Cortex of kidney (tissue), 1 donor: ENCODE data around the gene SLC17A7.
"Not testable (repeated sequence)": the region's sequence is repeated elsewhere in the genome, so short reads cannot be mapped to it uniquely, and the experiment has no call there.

ENCODE experiments used
- DNase-seq: peaks from one replicate; lab custom pipeline; 2025; lab: John Stamatoyannopoulos, UW

SLC17A7 gene

GRCh38 chr19:49441210-49441959 is at the start of gene SLC17A7:
Gene SLC17A7, minus strand, starts transcription at chr19:49441527. Its CDS starts 148 bp downstream, at chr19:49441379.
- DNase-seq: no peak

DNA sequence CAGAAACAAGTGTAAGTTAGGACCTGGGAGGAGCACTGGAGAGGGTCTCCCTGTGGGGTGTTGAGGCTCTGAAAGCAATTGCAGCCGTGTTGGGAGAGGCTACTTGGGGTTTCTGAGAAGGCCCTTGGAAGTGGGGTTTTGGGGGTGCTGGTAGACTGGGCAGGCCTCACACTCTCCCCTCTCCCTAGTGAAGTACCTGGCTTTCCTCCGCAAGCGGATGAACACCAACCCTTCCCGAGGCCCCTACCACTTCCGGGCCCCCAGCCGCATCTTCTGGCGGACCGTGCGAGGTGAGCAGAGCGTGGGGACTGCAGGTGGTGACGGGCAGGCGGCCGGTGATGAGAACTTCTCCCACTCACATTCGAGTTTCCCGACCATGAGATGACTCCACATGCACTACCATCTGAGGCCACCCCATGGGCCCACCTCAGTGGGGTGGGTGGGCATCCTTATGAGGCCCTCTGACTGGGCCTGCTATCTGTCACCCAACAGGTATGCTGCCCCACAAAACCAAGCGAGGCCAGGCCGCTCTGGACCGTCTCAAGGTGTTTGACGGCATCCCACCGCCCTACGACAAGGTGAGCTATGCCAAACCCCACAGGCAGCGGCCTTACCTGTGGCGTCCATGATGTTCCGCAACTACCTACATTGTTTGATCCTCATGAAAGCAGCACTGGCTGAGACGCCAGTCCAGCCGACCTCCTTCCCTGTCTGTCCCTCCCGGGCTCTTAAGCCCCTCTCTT is 49.1 kb upstream of the SLC17A7 start:
- no peak for DNase-seq

DNA sequence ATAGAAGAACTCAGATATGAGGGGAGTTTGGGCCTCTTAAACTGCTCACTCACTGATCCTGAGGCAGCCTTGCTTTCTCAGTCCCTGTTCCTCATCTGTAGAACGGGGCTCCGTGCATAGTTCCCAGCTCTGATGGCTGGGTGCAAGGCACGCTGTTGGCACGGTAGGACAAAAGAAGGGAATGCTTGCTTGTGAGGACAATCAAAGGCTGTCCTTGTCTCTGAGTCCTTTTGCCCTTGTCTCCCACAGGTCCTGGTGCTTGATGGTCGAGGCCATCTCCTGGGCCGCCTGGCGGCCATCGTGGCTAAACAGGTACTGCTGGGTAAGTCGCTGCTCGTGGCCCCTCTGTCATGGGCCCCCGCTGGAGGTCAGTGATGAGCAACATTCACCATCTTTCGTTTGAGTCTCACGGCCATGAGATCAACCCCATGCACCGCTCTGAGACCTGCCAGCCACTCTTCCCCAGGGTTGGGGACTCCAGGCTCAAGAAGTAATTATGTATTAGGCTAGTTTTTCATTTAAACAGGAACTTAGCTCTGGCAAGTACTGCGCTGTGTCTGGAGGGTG is 48.4 kb upstream of the SLC17A7 start:
- no peak for DNase-seq

- DNase-seq: no peak
These were observed 47.7 kb upstream of the SLC17A7 start for GRCh38 chr19:49488863-49489537.

GRCh38 chr19:49488046-49488862 is 46.9 kb upstream of the SLC17A7 start:
- DNase-seq: no peak

DNA sequence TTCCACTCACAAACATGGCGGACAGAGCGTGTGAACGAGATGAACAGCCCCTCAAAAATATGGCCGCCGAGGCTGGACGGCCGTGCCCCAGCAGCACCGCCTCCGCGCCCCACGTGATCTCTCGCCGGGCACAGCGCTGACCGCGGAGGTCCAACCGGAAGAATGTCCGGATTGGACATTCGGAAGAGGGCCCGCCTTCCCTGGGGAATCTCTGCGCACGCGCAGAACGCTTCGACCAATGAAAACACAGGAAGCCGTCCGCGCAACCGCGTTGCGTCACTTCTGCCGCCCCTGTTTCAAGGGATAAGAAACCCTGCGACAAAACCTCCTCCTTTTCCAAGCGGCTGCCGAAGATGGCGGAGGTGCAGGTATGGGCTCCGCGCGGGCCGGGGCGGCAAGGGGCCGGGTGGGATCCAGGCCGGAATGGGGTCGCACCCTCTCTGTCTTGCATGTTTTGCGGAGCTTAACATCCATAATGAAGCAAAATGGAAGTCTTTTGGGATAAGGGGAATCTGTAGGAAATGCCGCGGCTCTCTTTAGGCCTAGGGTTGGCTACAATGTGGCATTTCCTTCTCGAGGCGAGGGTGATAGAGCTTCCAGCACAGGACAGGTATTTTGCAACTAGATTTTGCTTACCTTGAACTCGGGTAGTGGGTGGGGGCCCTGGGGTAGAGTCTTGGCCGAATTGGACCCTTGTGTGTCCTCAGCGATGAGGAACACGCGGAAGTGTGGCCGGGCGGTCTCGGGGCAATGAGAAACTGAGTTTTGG is 46.1 kb upstream of the SLC17A7 start, which contains the start of gene RPL13A:
Gene RPL13A (plus strand): TSS at position 332 of the 769 bp plus-strand sequence. CDS start 22 bp downstream, at position 354.
- DNase-seq: peak; percentile 45

DNA sequence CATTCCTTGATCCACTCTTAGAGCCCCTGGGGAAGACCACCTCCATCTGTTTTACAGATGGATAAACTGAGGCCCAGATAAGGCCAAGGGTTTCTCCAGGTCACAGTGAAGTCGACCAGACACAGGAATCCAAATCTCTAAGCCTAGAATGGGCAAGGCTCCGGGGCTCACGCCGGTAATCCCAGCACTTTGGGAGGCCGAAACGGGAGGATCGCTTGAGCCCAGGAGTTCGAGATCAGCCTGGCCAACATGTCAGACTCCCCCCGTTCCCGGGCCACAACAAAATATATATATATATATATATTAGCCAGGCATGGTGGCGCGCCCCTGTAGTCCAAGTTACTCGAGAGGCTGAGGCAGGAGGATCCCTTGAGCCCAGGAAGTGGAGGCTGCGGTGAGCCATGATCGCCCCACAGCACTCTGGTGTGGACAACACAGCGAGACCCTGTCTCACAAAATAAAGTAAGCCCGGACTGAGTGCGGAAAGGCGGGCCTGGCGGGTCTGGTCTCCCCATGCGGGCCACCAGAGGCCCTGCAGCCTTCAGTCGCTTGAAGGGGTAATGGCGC is 45.5 kb upstream of the SLC17A7 start:
- no peak for DNase-seq

DNA sequence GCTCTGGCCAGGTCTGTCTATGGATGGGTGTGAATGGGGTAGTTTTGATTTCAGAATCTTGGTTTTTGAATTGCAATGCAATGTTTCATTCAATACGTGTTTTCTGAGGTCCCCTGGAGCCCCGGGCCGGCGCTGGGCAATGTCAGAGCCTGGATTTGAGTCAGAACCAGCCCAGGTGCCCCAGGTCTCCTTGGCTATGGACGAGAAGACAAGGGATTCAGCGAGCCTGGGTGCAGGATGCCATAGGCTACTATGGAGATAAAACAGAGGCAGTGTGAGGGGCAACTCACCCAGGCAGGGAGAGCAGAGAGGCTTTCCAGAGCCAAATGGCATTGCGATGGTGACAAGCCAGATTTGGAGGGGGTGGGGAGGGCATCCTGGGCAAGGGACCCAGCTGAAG is 44.9 kb upstream of the SLC17A7 start:
- DNase-seq: no peak

DNA sequence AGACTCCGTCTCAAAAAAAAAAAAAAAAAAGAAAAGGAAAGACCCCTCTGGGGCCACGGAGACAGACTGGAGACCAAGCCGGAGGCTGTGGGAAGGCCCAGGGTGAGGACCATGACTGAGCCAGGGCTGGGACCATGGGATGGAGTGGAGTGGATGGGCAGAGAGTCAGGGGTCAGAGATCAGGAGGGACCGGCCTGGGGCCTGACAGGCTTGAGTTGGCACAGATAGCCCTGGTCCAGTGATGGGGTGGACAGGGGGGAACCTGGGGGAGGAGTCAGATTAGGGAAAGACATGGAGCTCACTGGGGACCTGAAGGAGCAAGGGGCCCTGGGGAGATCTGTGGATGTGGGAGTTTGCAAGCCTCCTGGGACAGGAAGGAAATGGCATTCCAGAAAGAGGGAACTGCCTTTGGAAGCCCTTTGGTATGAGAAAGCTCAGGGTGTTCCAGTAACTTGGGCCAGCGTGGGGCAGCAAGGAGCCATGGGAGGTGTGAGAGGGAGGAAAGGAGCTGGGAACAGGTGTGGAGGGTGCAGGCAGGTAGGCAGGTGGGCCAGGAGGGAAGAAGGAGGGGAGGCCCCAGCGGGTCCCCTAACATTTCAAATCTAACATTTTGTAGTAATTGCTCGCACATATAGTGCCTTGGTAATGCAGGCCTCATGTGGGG is 39.8 kb upstream of the SLC17A7 start:
- no peak for DNase-seq

GRCh38 chr19:49479975-49480628 is 38.8 kb upstream of the SLC17A7 start:
- DNase-seq: no peak

GRCh38 chr19:49475995-49476880 is 34.9 kb upstream of the SLC17A7 start:
- no peak for DNase-seq

DNA sequence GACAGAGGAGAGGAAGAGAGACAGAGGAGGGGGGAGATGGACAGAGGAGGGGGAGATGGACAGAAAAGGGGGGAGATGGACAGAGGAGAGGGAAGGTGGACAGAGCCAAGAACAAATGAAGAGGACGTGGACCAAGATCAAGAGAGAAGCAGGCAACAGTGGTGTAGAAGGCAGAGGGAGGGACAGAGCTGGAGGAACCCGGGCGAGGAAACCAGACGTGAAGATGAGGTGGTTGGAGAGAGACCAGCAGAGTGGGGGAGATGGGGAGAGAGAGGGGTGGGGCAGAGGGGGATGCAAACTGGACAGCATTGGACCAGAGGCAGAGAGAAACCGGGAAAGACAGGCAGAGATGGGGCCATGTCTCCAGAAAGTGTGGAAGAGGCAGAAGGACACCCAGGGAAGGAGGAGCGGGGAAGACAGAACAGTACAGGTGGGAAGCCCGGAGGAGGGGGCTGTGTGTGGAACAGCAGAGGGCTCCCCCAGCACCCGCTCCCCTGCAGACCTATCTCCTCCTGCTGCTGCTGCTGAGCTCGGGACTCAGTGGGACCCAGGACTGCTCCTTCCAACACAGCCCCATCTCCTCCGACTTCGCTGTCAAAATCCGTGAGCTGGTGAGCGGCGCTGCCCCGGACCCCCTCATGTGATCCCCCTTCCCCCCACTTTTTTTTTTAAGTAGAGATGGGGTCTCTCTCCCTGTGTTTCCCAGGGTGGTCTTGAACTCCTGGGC is 34.0 kb upstream of the SLC17A7 start:
- DNase-seq: no peak

- DNase-seq: no peak
These were observed 33.2 kb upstream of the SLC17A7 start for GRCh38 chr19:49474542-49474924.

GRCh38 chr19:49473868-49474541 is 32.7 kb upstream of the SLC17A7 start, which contains the start of gene FLT3LG:
Gene FLT3LG, plus strand, starts transcription at chr19:49474215. Its CDS starts 425 bp downstream, at chr19:49474640.
- DNase-seq: no peak

GRCh38 chr19:49473501-49473867 is 32.2 kb upstream of the SLC17A7 start:
- DNase-seq: not testable (repeated sequence)

GRCh38 chr19:49472936-49473335 is 31.6 kb upstream of the SLC17A7 start:
- no peak for DNase-seq

DNA sequence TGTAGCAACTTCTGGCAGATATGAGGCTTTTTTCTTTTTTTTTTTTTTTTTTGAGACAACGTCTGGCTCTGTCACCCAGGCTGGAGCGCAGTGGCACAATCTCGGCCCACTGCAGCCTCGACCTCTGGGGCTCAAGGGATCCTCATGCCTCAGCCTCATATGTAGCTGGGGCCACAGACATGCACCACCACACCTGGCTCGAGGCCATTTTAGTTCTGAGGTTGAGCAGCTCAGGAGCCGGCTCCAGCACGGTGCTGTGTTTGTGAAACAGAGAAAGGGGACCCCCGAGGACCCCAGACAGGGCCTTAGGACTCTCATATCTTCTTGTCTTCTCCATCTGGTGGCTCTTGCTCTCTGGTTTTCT is 29.3 kb upstream of the SLC17A7 start:
- no peak for DNase-seq
